Measurements from ENCODE around the gene RPL26. TPM values are rescaled to one million over a fixed set of nuclear protein-coding genes. Genes with fewer than 3 reads are reported as not detected.
"Not testable (repeated sequence)": the region's sequence is repeated elsewhere in the genome, so short reads cannot be mapped to it uniquely, and the experiment has no call there.

Gene RPL26
- total RNA-seq, 1 experiment from 2014 or later: 2,200 TPM

DNA sequence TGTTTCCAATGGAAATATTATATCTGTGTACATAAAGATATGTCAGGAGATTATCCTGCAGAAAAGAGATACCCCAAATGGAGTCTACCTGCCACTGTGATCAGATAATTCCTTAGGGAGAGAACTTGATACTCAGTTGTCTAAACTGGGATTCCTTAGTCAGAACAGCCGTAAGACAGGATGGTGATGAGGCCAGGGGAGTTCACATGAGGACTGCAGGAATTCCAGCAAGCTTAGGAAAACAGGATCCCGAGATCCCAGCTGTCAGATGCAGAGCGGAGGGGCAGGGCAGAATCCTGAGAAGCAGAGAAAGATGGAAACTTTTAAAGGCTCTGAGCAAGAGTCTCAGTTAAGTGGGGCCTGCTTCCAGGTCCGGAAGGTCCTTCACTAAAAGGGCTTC lies 11.2 kb downstream of the RPL26 start:
- no peak overlapping the region for H3K27ac ChIP-seq
- H3K4me1 ChIP-seq (replicated peaks): peaks cover 11% of the 10 kb centered on the region
- no peaks in the 10 kb centered on the region for H3K9me3 ChIP-seq (replicated peaks)
- H3K27me3 ChIP-seq (replicated peaks): no peaks in the 10 kb centered on the region
- no peak for DNase-seq (ENCODE audit: low read depth in 1 of 2, low spot score in 2 of 2)
- no peak overlapping the region for H3K4me3 ChIP-seq
- H3K36me3 ChIP-seq: peaks cover 23% of the 10 kb centered on the region

DNA sequence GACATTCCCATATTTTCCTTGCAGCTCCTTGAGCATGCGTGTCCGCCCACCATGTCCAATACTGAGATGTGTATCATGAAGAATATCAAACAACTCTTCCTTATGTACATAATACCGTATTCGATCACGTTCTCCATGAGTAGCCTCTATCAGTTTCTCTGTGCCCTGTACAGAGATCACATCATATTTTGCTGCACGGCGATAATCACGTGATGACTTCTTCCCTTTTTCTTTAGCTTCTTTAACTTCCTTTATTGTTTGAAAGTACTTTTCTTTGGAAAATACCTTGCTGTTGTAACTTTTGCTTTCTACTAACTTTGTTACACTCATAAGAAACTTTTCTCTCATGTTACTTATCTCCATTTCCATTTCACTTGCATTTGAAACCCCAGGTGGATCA lies 13.0 kb downstream of the RPL26 start:
- H3K4me1 ChIP-seq (replicated peaks): 0 out of 2 replicates have a peak, but pooled peaks cover 8% of the 10 kb centered on the region
- H3K36me3 ChIP-seq: peaks cover 19% of the 10 kb centered on the region
- no peaks in the 10 kb centered on the region for H3K27me3 ChIP-seq (replicated peaks)
- H3K9me3 ChIP-seq (replicated peaks): no peaks in the 10 kb centered on the region
- no peak overlapping the region for H3K27ac ChIP-seq
- DNase-seq (ENCODE audit: low read depth in 1 of 2, low spot score in 2 of 2): no peak
- H3K4me3 ChIP-seq: no peak overlapping the region

DNA sequence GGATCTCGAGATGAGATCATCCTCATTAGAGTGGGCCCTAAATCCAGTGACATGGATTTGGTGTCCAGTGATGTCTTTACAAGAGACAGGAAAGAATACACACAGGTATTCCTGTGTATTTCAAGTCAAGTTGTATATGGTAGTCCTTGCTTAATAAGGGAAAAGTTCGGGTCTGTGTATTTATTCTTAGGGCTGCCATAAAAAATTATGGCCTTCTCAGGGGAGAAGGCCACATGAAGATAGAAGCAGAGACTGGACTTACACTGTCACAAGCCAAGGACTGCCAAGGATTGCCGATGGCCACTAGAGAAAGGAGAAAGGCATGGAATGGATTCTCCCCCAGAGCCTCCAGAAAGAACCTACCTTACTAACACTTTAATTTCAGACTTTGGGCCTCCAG lies 14.8 kb downstream of the RPL26 start:
- Histone ChIP-seq H3K9me3 (replicated peaks) (no peaks in the 10 kb centered on the region), H3K4me3 (no peak overlapping the region), H3K27ac (no peak overlapping the region), H3K4me1 (replicated peaks) (0 out of 2 replicates have a peak, but pooled peaks cover 8% of the 10 kb centered on the region), H3K36me3 (peaks cover 21% of the 10 kb centered on the region; the same call in 1 of the 2 replicates), H3K27me3 (replicated peaks) (no peaks in the 10 kb centered on the region)
- no peak for DNase-seq (ENCODE audit: low read depth in 1 of 2, low spot score in 2 of 2)

DNA sequence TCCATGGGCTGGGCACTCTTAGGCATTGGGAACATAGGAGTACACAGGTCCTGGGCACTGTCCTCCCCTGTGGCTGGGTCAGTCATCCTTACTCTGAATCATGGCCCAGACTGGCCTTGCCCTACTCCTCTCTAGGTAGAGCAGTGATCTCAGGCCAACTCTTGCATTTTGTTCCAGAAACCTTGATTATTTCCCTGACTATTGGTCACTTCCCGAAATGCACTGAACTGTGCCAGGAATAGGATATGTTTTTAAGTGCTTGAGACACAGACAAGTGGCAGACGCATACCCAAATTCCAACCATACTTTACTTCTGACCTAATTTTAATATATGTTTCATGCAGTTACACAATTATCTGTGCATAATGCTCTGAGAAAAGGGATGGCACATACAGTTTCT lies 16.8 kb downstream of the RPL26 start:
- H3K36me3 ChIP-seq: peaks cover 21% of the 10 kb centered on the region; the same call in 1 of the 2 replicates
- H3K4me3 ChIP-seq: no peak overlapping the region
- H3K27me3 ChIP-seq (replicated peaks): no peaks in the 10 kb centered on the region
- no peak overlapping the region for H3K27ac ChIP-seq
- 0 out of 2 replicates have a peak, but pooled peaks cover 8% of the 10 kb centered on the region for H3K4me1 ChIP-seq (replicated peaks)
- H3K9me3 ChIP-seq (replicated peaks): no peaks in the 10 kb centered on the region
- peak in 1 of 2 experiments; percentile 31 for DNase-seq (ENCODE audit: low read depth in 1 of 2, low spot score in 2 of 2)

DNA sequence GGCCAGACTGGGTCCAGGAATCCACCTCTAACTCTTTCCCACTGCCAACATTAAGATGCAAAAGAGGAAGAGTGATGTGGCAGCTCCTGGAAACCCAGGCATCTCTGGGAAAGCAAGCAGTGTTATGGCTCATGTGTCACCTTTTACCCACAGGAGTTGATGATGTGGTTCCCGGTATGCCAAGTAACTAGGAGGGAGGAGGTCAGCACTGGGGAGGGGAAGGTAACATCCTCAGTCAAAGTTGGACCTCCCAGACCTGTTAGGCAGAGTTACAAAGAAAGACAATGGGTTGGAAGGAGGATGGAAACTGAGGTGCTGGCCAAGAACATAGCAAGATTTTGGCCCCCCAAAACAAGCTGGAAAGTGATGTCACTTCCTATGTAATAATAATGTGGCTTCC lies 17.9 kb downstream of the RPL26 start:
- Histone ChIP-seq H3K4me3 (no peak overlapping the region), H3K4me1 (replicated peaks) (peaks cover 10% of the 10 kb centered on the region), H3K36me3 (peaks cover 21% of the 10 kb centered on the region; the same call in 1 of the 2 replicates), H3K9me3 (replicated peaks) (no peaks in the 10 kb centered on the region), H3K27me3 (replicated peaks) (no peaks in the 10 kb centered on the region), H3K27ac (no peak overlapping the region)
- no peak for DNase-seq (ENCODE audit: low read depth in 1 of 2, low spot score in 2 of 2)

DNA sequence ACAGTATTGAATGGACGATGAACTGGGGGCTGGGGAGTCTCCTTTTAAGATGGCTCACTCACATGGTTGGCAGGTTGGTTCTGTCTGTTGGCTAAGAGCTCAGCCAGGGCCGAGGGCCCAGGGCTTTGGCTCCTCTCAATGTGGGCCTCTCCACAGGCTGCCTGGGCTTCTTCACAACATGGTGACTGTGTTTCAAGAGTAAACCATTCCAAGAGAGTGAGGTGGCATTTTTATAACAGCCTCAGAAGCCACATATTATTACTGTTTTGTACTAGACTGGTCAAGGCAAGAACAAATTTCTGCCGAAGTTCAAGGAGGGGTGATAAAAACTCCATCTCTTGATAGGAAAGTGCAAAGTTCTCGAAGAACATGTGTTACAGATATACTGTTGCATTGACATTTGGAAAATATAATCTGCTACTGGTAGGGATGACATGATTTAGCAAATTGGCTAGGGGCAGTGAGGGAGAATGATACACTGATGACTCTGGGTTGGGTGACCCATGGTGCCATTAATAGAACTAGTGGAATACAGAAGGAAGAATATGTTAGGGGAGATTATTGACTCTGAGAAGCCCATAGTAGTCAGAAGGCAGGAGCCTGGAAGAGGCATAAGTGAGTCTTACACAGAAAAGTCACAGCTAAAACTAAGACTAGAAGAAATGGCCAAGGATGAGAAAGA lies 20.2 kb downstream of the RPL26 start:
- DNase-seq (ENCODE audit: low read depth in 1 of 2, low spot score in 2 of 2): no peak
- Histone ChIP-seq H3K27ac (no peak overlapping the region), H3K4me3 (no peak overlapping the region), H3K36me3 (0 out of 2 replicates have a peak, but pooled peaks cover 2% of the 10 kb centered on the region), H3K4me1 (replicated peaks) (peaks cover 17% of the 10 kb centered on the region), H3K9me3 (replicated peaks) (no peaks in the 10 kb centered on the region), H3K27me3 (replicated peaks) (no peaks in the 10 kb centered on the region)

DNA sequence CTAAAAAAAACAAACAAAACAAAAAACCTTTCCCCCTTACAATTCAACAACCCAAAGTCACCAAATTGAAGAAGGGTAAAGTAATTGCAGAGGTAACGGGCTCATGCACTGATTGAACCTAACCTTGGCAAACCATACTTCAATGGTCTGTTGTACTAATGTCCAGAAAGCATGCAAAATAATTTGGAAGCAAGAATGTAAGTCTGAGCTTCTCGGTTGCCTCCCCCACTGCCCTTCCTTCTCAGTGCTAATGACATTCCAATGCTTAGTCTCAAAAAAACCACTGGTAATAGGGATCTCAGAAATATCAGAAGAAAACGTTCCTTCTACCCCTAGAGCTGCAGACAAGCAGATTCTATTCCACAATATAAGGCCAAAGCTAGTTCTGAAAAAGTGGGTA lies 22.2 kb downstream of the RPL26 start:
- no peak for DNase-seq (ENCODE audit: low read depth in 1 of 2, low spot score in 2 of 2)
- Histone ChIP-seq H3K4me3 (no peak overlapping the region), H3K36me3 (0 out of 2 replicates have a peak, but pooled peaks cover 2% of the 10 kb centered on the region), H3K4me1 (replicated peaks) (peaks cover 8% of the 10 kb centered on the region), H3K9me3 (replicated peaks) (no peaks in the 10 kb centered on the region), H3K27ac (no peak overlapping the region), H3K27me3 (replicated peaks) (no peaks in the 10 kb centered on the region)

DNA sequence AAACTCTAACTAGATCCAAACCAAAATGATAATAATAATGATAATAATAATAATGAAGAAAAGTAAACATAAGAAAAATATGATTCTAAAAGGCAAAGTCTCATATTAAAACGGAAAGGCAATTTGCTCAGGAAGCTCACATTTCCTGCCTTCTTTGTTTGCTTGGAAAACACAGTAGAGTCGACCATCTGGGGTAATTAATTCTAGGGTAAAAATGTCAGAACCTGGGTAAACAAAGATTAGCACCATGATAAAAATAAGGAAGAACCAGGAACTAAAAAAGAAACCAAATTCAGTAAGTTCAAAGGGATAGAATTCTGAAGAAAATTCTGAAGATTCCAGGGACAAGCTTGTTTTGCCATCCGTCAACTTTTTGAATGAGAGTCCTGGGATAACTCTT lies 22.7 kb downstream of the RPL26 start:
- H3K27ac ChIP-seq: no peak overlapping the region
- H3K36me3 ChIP-seq: 0 out of 2 replicates have a peak, but pooled peaks cover 2% of the 10 kb centered on the region
- no peak overlapping the region for H3K4me3 ChIP-seq
- no peak for DNase-seq (ENCODE audit: low read depth in 1 of 2, low spot score in 2 of 2)
- no peaks in the 10 kb centered on the region for H3K27me3 ChIP-seq (replicated peaks)
- peaks cover 8% of the 10 kb centered on the region for H3K4me1 ChIP-seq (replicated peaks)
- H3K9me3 ChIP-seq (replicated peaks): no peaks in the 10 kb centered on the region

DNA sequence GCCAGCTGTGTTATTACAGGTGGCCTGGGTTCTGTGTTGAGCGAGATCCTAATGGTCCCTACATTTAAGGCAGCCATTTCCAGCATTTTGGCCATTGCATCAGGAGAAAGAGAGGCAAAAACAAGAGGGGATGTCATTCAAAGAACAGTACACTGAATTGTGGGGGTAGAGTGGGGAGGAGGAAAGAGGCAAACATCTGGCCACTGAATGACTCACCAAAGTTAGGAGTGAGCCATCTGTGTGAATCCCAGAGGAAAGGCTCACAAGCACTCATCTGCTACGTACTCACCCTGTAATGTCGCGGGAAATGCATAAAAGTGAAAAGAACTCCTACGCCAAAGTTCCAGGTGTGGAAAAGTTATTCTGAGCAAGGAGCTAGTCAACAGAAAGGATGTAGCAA lies 23.2 kb downstream of the RPL26 start:
- peak in 1 of 2 experiments; percentile 28 for DNase-seq (ENCODE audit: low read depth in 1 of 2, low spot score in 2 of 2)
- H3K27ac ChIP-seq: no peak overlapping the region
- H3K4me3 ChIP-seq: no peak overlapping the region
- H3K27me3 ChIP-seq (replicated peaks): no peaks in the 10 kb centered on the region
- H3K9me3 ChIP-seq (replicated peaks): no peaks in the 10 kb centered on the region
- 0 out of 2 replicates have a peak, but pooled peaks cover 2% of the 10 kb centered on the region for H3K36me3 ChIP-seq
- peaks cover 8% of the 10 kb centered on the region for H3K4me1 ChIP-seq (replicated peaks)

DNA sequence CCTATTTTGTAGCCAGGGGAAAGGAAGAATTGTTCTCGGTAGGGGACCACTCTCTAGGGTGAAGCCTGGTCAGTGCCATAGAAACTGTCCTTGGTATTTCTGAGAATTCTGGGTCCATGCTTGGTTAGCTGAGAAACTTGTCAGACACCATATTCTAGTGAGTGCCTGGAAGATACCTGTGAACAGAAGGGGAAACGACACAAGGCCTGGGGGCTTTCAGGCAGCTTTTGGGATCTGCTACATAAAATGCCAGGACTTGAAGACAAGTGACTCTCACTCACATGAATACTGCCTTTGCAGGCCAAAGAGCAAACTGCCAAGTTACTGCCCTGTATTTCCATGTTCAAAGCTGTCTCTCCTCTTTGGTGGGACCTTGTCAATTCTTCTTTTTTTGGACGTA lies 25.1 kb downstream of the RPL26 start:
- DNase-seq (ENCODE audit: low read depth in 1 of 2, low spot score in 2 of 2): no peak
- Histone ChIP-seq H3K9me3 (replicated peaks) (no peaks in the 10 kb centered on the region), H3K4me3 (no peak overlapping the region), H3K4me1 (replicated peaks) (peaks cover 8% of the 10 kb centered on the region), H3K36me3 (no peaks in the 10 kb centered on the region), H3K27ac (no peak overlapping the region), H3K27me3 (replicated peaks) (no peaks in the 10 kb centered on the region)

DNA sequence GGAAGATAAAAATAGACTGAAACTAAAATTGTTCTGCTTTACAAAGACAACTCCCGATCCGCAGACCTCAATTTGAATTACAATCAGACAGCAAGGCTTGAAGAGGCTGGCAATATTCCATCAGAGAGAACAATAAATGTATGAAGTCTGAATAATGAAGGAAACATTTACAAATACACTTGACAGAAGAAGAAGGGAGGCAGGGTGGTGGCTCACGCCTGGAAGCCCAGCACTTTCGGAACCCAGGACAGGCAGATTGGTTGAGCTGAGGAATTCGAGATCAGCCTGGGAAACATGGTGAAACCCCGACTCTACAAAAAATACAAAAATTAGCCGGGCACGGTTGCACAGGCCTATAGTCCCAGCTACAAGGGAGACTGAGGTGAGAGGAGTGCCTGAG lies 28.8 kb downstream of the RPL26 start:
- H3K27me3 ChIP-seq (replicated peaks): no peaks in the 10 kb centered on the region
- H3K36me3 ChIP-seq: no peaks in the 10 kb centered on the region
- H3K4me3 ChIP-seq: no peak overlapping the region
- H3K9me3 ChIP-seq (replicated peaks): no peaks in the 10 kb centered on the region
- H3K4me1 ChIP-seq (replicated peaks): no peaks in the 10 kb centered on the region; the same call in 1 of the 2 replicates
- no peak overlapping the region for H3K27ac ChIP-seq
- no peak for DNase-seq (ENCODE audit: low read depth in 1 of 2, low spot score in 2 of 2)

DNA sequence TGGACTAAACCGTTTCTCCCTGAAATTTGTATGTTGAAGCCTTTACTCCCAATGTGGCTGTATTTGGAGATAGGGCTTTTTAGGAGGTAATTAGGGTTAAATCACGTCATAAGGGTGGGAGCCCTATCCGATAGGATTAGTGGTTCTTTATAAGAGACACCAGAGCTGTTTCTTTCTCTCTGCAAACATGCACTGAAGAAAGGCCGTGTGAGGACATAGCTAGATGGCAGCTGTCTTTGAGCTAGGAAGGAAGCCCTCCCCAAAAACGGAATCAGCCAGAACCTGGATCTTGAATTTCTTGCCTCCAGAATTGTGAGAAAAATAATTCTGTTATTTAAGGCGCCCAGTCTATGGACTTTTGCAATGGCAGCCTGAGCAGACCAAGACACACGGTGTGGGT lies 29.3 kb downstream of the RPL26 start:
- no peak overlapping the region for H3K27ac ChIP-seq
- H3K4me3 ChIP-seq: no peak overlapping the region
- DNase-seq (ENCODE audit: low read depth in 1 of 2, low spot score in 2 of 2): no peak

DNA sequence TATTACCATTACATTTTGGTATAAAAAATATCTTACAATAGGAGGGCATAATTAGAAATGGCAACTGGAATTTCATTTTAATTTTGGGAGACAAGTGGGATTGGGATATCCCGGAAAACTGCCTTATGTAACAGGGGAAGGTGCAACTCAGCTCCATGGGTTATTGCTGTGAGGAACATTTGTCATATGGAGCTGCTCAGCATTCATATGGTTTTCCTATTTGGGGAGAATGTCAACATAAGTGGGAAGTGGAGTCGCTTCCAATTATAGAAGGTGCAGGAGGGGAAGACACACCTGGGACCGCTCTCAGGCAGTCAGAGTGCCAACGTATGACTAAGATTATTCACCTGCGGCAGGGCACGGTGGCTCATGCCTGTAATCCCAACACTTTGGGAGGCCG lies 32.7 kb downstream of the RPL26 start:
- no peak overlapping the region for H3K4me3 ChIP-seq
- H3K36me3 ChIP-seq: no peaks in the 10 kb centered on the region
- H3K4me1 ChIP-seq (replicated peaks): no peaks in the 10 kb centered on the region; the same call in 1 of the 2 replicates
- H3K27me3 ChIP-seq (replicated peaks): no peaks in the 10 kb centered on the region
- no peak for DNase-seq (ENCODE audit: low read depth in 1 of 2, low spot score in 2 of 2)
- no peak overlapping the region for H3K27ac ChIP-seq
- no peaks in the 10 kb centered on the region for H3K9me3 ChIP-seq (replicated peaks)

More for the DNA sequence above, 29.3 kb downstream of the RPL26 start:
- no peaks in the 10 kb centered on the region for H3K9me3 ChIP-seq (replicated peaks)
- H3K4me1 ChIP-seq (replicated peaks): no peaks in the 10 kb centered on the region; the same call in 1 of the 2 replicates
- H3K36me3 ChIP-seq: no peaks in the 10 kb centered on the region
- no peaks in the 10 kb centered on the region for H3K27me3 ChIP-seq (replicated peaks)

DNA sequence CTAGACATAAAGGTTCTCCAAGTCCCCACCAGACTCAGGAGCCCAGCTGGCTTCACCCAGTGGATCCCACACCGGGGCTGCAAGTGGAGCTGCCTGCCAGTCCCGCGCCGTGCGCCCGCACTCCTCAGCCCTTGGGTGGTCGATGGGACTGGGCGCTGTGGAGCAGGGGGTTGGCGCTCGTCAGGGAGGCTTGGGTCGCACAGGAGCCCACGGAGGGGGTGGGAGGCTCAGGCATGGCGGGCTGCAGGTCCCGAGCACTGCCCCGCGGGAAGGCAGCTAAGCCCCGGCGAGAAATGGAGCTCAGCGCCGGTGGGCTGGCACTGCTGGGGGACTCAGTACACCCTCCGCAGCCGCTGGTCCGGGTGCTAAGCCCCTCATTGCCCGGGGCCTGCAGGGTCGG lies 36.0 kb downstream of the RPL26 start:
- DNase-seq (ENCODE audit: low read depth in 1 of 2, low spot score in 2 of 2): not testable (repeated sequence)

More for the DNA sequence above, 36.0 kb downstream of the RPL26 start:
- H3K9me3 ChIP-seq (replicated peaks); H3K4me1 ChIP-seq (replicated peaks); H3K27me3 ChIP-seq (replicated peaks); H3K36me3 ChIP-seq; H3K27ac ChIP-seq; H3K4me3 ChIP-seq: not testable (repeated sequence)

Data from SJSA1 (cell line).